SK-N-SH (cell line): ENCODE results near the gene PLPPR5. TPM values are rescaled to one million over a fixed set of nuclear protein-coding genes. Genes with fewer than 3 reads are reported as not detected.

Experiments used
- CTCF ChIA-PET: fragments of 300-600, 350-600 bp; formaldehyde crosslinking; extraction: SDS; loops from one replicate; lab custom pipeline; 2021; lab: Yijun Ruan, JAX
- POLR2A ChIA-PET: fragments of 350-600 bp; sonication (Branson Sonifier 250); formaldehyde crosslinking; extraction: SDS; loops from one replicate; lab custom pipeline; 2020; ENCODE audit warnings: antibody characterized with exemption, inconsistent platforms; lab: Yijun Ruan, JAX
- DNase-seq: peaks from one replicate; pipeline ENCODE4 v3.0.0; 2012
- H2AFZ ChIP-seq: fragments of 200-600 bp; sonication (generic); 2 replicates; pipeline ENCODE4 v1.8.1; 2016; ENCODE audit warnings: antibody characterized with exemption, mild to moderate bottlenecking, low read depth
- H3F3A ChIP-seq: fragments of 200-600 bp; sonication (generic); replicated peaks from 2 replicates; pipeline ENCODE3; 2016; ENCODE audit warnings: antibody characterized with exemption, mild to moderate bottlenecking; ENCODE audit not compliant: insufficient read depth
- H3K27ac ChIP-seq, 2 experiments: fragments of 200-500 bp in 1 of 2; fragments of 200-600 bp in 1 of 2; sonication (Bioruptor generic) in 1 of 2; sonication (generic), shearing (Covaris generic) in 1 of 2; 2 replicates each; pipeline versions ENCODE4 v1.5.1 to v1.6.1; 2014 to 2016; ENCODE audit warnings: low read depth in 2 of 2, inconsistent platforms in 1 of 2, low read length in 1 of 2, mild to moderate bottlenecking in 1 of 2, mixed read lengths in 1 of 2
- H3K27me3 ChIP-seq: fragments of 200-600 bp; sonication (generic), shearing (Covaris generic); 2 replicates; pipeline ENCODE4 v1.6.1; 2016; ENCODE audit warnings: mixed run types; ENCODE audit not compliant: insufficient read depth
- H3K36me3 ChIP-seq, 2 experiments: fragments of 200-500 bp in 1 of 2; fragments of 200-600 bp in 1 of 2; sonication (Bioruptor generic) in 1 of 2; sonication (generic) in 1 of 2; replicated peaks in 1 of 2; 2 replicates each; pipeline versions ENCODE3 to v1.5.1; 2014 to 2016; ENCODE audit warnings: low read length in 1 of 2, mild to moderate bottlenecking in 1 of 2; ENCODE audit not compliant: insufficient read depth in 2 of 2, control insufficient read depth in 1 of 2
- H3K4me1 ChIP-seq, 2 experiments: fragments of 200-500 bp in 1 of 2; fragments of 200-600 bp in 1 of 2; sonication (Bioruptor generic) in 1 of 2; sonication (generic), shearing (Covaris generic) in 1 of 2; 2 replicates each; pipeline versions ENCODE4 v1.5.1 to v1.6.1; 2014 to 2016; ENCODE audit warnings: low read depth in 1 of 2, low read length in 1 of 2, mixed run types in 1 of 2; ENCODE audit not compliant: insufficient read depth in 2 of 2, control insufficient read depth in 1 of 2
- H3K4me2 ChIP-seq: fragments of 200-600 bp; sonication (generic), shearing (Covaris generic); 2 replicates; pipeline ENCODE4 v1.6.1; 2017; ENCODE audit warnings: mixed run types
- H3K4me3 ChIP-seq, 2 experiments: fragments of 200-500 bp in 1 of 2; fragments of 200-600 bp in 1 of 2; sonication (Bioruptor generic) in 1 of 2; sonication (generic), shearing (Covaris generic) in 1 of 2; 2 replicates each; pipeline versions ENCODE4 v1.5.1 to v1.8.1; 2014 to 2016; ENCODE audit warnings: low read depth in 2 of 2, inconsistent platforms in 1 of 2, low read length in 1 of 2, mild to moderate bottlenecking in 1 of 2, mixed read lengths in 1 of 2, moderate library complexity in 1 of 2
- H3K79me2 ChIP-seq: fragments of 200-600 bp; sonication (generic); 2 replicates; pipeline ENCODE4 v1.8.1; 2017; ENCODE audit warnings: mild to moderate bottlenecking; ENCODE audit not compliant: insufficient read depth
- H3K9ac ChIP-seq: fragments of 200-600 bp; sonication (generic); 2 replicates; pipeline ENCODE4 v1.6.1; 2017; ENCODE audit warnings: mixed run types
- H3K9me2 ChIP-seq: fragments of 200-600 bp; sonication (generic); 2 replicates; pipeline ENCODE4 v1.6.1; 2017; ENCODE audit warnings: mixed run types
- H3K9me3 ChIP-seq: fragments of 200-600 bp; sonication (generic); 2 replicates; pipeline ENCODE4 v1.6.1; 2017; ENCODE audit warnings: mixed run types, mild to moderate bottlenecking, moderate library complexity
- H4K20me1 ChIP-seq: fragments of 200-600 bp; sonication (generic); 2 replicates; pipeline ENCODE4 v1.6.1; 2017; ENCODE audit warnings: mild to moderate bottlenecking, mixed run types; ENCODE audit not compliant: insufficient read depth
- ELF1 ChIP-seq: IDR thresholded peaks from 2 replicates; pipeline ENCODE4 v1.4.0; 2012
- EZH2phosphoT487 ChIP-seq: fragments of 200-600 bp; sonication (generic); IDR thresholded peaks from 2 replicates; pipeline ENCODE4 v1.6.1; 2017; ENCODE audit warnings: low read depth, mixed run types, mild to moderate bottlenecking, antibody characterized with exemption, moderate library complexity, borderline replicate concordance
- FOXJ3 ChIP-seq: sonication (generic); formaldehyde crosslinking; IDR thresholded peaks from 2 replicates; pipeline ENCODE4 v1.5.1; 2020; ENCODE audit warnings: mild to moderate bottlenecking, missing genetic modification reagents
- GABPA ChIP-seq: IDR thresholded peaks from 2 replicates; pipeline ENCODE4 v1.4.0; 2012; ENCODE audit warnings: low read depth, mild to moderate bottlenecking
- MEF2A ChIP-seq: IDR thresholded peaks from 2 replicates; pipeline ENCODE4 v1.4.0; 2012; ENCODE audit warnings: low read depth, borderline replicate concordance
- POLR2AphosphoS5 ChIP-seq: IDR thresholded peaks from 2 replicates; pipeline ENCODE4 v1.6.1; 2012; ENCODE audit warnings: low read depth, low read length
- RAD21 ChIP-seq: IDR thresholded peaks from 2 replicates; pipeline ENCODE4 v1.6.1; 2012; ENCODE audit warnings: mild to moderate bottlenecking, low read length
- RCOR1 ChIP-seq: fragments of 150-350 bp; IDR thresholded peaks from 2 replicates; pipeline ENCODE4 v1.6.1; 2017; ENCODE audit warnings: antibody characterized with exemption, low read length
- RFX5 ChIP-seq: IDR thresholded peaks from 2 replicates; pipeline ENCODE4 v1.6.1; 2012; ENCODE audit warnings: mild to moderate bottlenecking, improper control_type of control experiment, low read length
- RXRA ChIP-seq: IDR thresholded peaks from 2 replicates; pipeline ENCODE4 v1.4.0; 2012; ENCODE audit warnings: low read depth, mild to moderate bottlenecking, borderline replicate concordance
- SIN3A ChIP-seq: IDR thresholded peaks from 2 replicates; pipeline ENCODE4 v1.6.1; 2012; ENCODE audit warnings: low read depth, mild to moderate bottlenecking, low read length, moderate library complexity, borderline replicate concordance
- SMC3 ChIP-seq: IDR thresholded peaks from 2 replicates; pipeline ENCODE4 v1.6.1; 2012; ENCODE audit warnings: low read depth, low read length, improper control_type of control experiment
- TCF12 ChIP-seq: IDR thresholded peaks from 2 replicates; pipeline ENCODE4 v1.4.0; 2012
- TEAD4 ChIP-seq: IDR thresholded peaks from 2 replicates; pipeline ENCODE4 v1.4.0; 2012; ENCODE audit warnings: mild to moderate bottlenecking, borderline replicate concordance; ENCODE audit not compliant: insufficient read depth
- ZBTB33 ChIP-seq: IDR thresholded peaks from 2 replicates; pipeline ENCODE4 v1.4.0; 2012; ENCODE audit warnings: low read depth, borderline replicate concordance
- WGBS: methylation state at CpG from one replicate; pipeline ENCODE4 v1.1.6; 2017; ENCODE audit warnings: low lambda C conversion rate; 5-methylcytosine and 5-hydroxymethylcytosine counted together
- polyA plus RNA-seq, 3 experiments: library from polyadenylated mRNA; depleted of rRNA; stranded (reverse); fragments of >200 nt; gene quantifications; 2 replicates each; pipeline ENCODE4 v1.2.3, GENCODE V29; 2012
- TF ChIP-seq, protein P1 (sequence below): IDR thresholded peaks from 2 replicates; pipeline ENCODE4 v1.4.0; 2012; ENCODE audit warnings: low read depth
- TF ChIP-seq, protein P2 (sequence below): fragments of 200-600 bp; sonication (generic); IDR thresholded peaks from 2 replicates; pipeline ENCODE4 v1.6.1; 2017; ENCODE audit warnings: antibody characterized with exemption, mild to moderate bottlenecking, moderate library complexity

PLPPR5 gene
- polyA plus RNA-seq, 1 of the 3 experiments (the other 2 are of a cell fraction): 0.23 TPM

DNA sequence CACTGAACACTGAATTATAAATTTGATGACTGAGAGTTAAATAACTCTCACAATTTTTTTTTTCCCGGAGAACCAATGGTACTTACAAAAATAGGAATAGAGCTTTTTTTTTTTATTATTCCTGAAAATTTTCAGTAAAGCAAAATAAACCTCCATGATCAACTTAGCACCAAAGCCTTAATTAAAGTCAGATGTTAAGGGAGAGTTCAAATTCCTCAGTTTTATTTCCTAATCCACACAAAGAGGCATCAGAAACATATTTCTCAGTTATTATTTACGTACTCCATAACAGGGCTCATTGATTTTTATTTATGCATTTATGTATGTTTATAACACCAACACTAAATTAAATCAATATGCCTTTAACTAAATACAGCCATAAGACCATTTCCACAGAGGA is 55.5 kb downstream of the PLPPR5 start:
- Histone ChIP-seq H3K4me2 (no peak overlapping the region), H3K27ac (no peak overlapping the region), H2AFZ (no peak overlapping the region), H4K20me1 (no peaks in the 10 kb centered on the region), H3K79me2 (no peaks in the 10 kb centered on the region), H3F3A (no peaks in the 10 kb centered on the region), H3K9me2 (no peaks in the 10 kb centered on the region), H3K4me3 (no peak overlapping the region), H3K4me1 (peaks cover 0 to 3% of the 10 kb centered on the region in 2 experiments; a peak in 2 of 4 replicates), H3K36me3 (peaks cover 0 to under 1% of the 10 kb centered on the region in 2 experiments), H3K9ac (no peak overlapping the region), H3K27me3 (no peaks in the 10 kb centered on the region), H3K9me3 (no peaks in the 10 kb centered on the region)
- CTCF ChIA-PET: interaction anchor here (1.6 kb wide), 1 partner anchor 24 kb away, joined by 3 read pairs; no protein-coding TSS in a partner anchor
- POLR2A ChIA-PET: no interaction called here
- 58% methylated on average over 2 of the region's 2 CpGs for WGBS
- no peak for DNase-seq
- TF ChIP-seq EZH2phosphoT487 (no peak), MEF2A (no peak), RCOR1 (no peak), RXRA (no peak), RFX5 (no peak), SIN3A (no peak), TEAD4 (no peak), POLR2AphosphoS5 (no peak), SMC3 (no peak), ELF1 (no peak), RAD21 (no peak), TCF12 (no peak), ZBTB33 (no peak), FOXJ3 (no peak), GABPA (no peak)
- TF ChIP-seq, protein P1, sequence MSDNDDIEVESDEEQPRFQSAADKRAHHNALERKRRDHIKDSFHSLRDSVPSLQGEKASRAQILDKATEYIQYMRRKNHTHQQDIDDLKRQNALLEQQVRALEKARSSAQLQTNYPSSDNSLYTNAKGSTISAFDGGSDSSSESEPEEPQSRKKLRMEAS: no peak
- TF ChIP-seq, protein P2, sequence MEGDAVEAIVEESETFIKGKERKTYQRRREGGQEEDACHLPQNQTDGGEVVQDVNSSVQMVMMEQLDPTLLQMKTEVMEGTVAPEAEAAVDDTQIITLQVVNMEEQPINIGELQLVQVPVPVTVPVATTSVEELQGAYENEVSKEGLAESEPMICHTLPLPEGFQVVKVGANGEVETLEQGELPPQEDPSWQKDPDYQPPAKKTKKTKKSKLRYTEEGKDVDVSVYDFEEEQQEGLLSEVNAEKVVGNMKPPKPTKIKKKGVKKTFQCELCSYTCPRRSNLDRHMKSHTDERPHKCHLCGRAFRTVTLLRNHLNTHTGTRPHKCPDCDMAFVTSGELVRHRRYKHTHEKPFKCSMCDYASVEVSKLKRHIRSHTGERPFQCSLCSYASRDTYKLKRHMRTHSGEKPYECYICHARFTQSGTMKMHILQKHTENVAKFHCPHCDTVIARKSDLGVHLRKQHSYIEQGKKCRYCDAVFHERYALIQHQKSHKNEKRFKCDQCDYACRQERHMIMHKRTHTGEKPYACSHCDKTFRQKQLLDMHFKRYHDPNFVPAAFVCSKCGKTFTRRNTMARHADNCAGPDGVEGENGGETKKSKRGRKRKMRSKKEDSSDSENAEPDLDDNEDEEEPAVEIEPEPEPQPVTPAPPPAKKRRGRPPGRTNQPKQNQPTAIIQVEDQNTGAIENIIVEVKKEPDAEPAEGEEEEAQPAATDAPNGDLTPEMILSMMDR: no peak
